ENCODE data around the gene CDC5L. TPM values are rescaled to one million over a fixed set of nuclear protein-coding genes. Genes with fewer than 3 reads are reported as not detected.
A peak's percentile ranks its signal among the peaks of the same experiment; 100 is the strongest.

Gene CDC5L
- polyA plus RNA-seq, 1 of the 3 experiments (the other 2 are of a cell fraction), result 6.0 TPM

- POLR2A ChIA-PET, result interaction anchor here (0.7 kb wide), 1 partner anchor 205 kb away, joined by 3 read pairs; no protein-coding TSS in a partner anchor
- Histone ChIP-seq H3K9ac (no peak overlapping the region), H2AFZ (ENCODE audit: low read depth) (0 out of 2 replicates have a peak overlapping the region, but pooled peaks have one; percentile 31), H3K27me3 (ENCODE audit: insufficient read depth) (no peaks in the 10 kb centered on the region), H3K9me2 (no peaks in the 10 kb centered on the region), H3K4me2 (no peak overlapping the region), H3K4me1 (ENCODE audit: control insufficient read depth in 1 of 2, insufficient read depth in 2 of 2, low read depth in 1 of 2, low read length in 1 of 2) (peaks cover 4 to 6% of the 10 kb centered on the region in 2 experiments; a peak in 2 of 4 replicates), H3K9me3 (no peaks in the 10 kb centered on the region), H4K20me1 (ENCODE audit: insufficient read depth) (no peaks in the 10 kb centered on the region), H3F3A (replicated peaks; ENCODE audit: insufficient read depth) (no peaks in the 10 kb centered on the region), H3K4me3 (ENCODE audit: low read depth in 2 of 2, low read length in 1 of 2) (peak overlapping the region in 1 of 2 experiments; percentile 16; a peak in 1 of 4 replicates), H3K27ac (ENCODE audit: low read depth in 2 of 2, low read length in 1 of 2) (no peak overlapping the region), H3K36me3 (replicated peaks in 1 of 2; ENCODE audit: control insufficient read depth in 1 of 2, insufficient read depth in 2 of 2, low read length in 1 of 2) (no peaks in the 10 kb centered on the region), H3K79me2 (ENCODE audit: insufficient read depth) (no peaks in the 10 kb centered on the region)
- CTCF ChIA-PET, result interaction anchor here (0.6 to 12.6 kb wide), 90 partner anchors 11 to 1935 kb away, joined by 3 to 222 read pairs (median 5); partner anchors contain the start of gene SUPT3H
- WGBS (ENCODE audit: low lambda C conversion rate), result 12% methylated on average over 1 of the region's 6 CpGs
- TF ChIP-seq ELF1 (IDR thresholded peaks at IDR 0.05) (no peak), GABPA (IDR thresholded peaks at IDR 0.05; ENCODE audit: low read depth) (no peak), USF1 (IDR thresholded peaks at IDR 0.05; ENCODE audit: borderline replicate concordance, low read depth) (no peak), POLR2AphosphoS5 (IDR thresholded peaks at IDR 0.05; ENCODE audit: low read depth, low read length) (no peak), TCF12 (IDR thresholded peaks at IDR 0.05) (no peak), JUND (IDR thresholded peaks at IDR 0.05) (no peak), TAF1 (IDR thresholded peaks at IDR 0.05; ENCODE audit: borderline replicate concordance, low read depth, low read length) (no peak), SMC3 (IDR thresholded peaks at IDR 0.05; ENCODE audit: low read depth, low read length) (no peak), USF2 (IDR thresholded peaks at IDR 0.05; ENCODE audit: borderline replicate concordance, low read depth, low read length) (no peak), NRF1 (IDR thresholded peaks at IDR 0.05; ENCODE audit: low read depth, low read length) (no peak), SIN3A (IDR thresholded peaks at IDR 0.05; ENCODE audit: borderline replicate concordance, low read depth, low read length) (no peak), FOXM1 (IDR thresholded peaks at IDR 0.05; ENCODE audit: low read depth) (no peak), FOSL2 (IDR thresholded peaks at IDR 0.05; ENCODE audit: borderline replicate concordance, low read depth) (no peak), CTCF (IDR thresholded peaks at IDR 0.05) (no peak), MXI1 (IDR thresholded peaks at IDR 0.05; ENCODE audit: low read depth, low read length) (no peak), RFX5 (IDR thresholded peaks at IDR 0.05; ENCODE audit: low read length) (no peak), MAX (IDR thresholded peaks at IDR 0.05; ENCODE audit: low read depth) (no peak), PBX3 (IDR thresholded peaks at IDR 0.05) (no peak), EP300 (IDR thresholded peaks at IDR 0.05; ENCODE audit: borderline replicate concordance in 1 of 2, low read depth in 1 of 2, low read length in 1 of 2) (no peak)
- DNase-seq, result no peak
Observed at GRCh38 chr6:44475417-44475778, 87.9 kb downstream of the CDC5L start.

Measured in SK-N-SH (cell line).